SK-N-SH (cell line): ENCODE measurements around the gene FAM234A.

Source experiments
- PBX3 ChIP-seq: IDR thresholded peaks from 2 replicates; pipeline ENCODE4; 2012
- POLR2AphosphoS5 ChIP-seq: IDR thresholded peaks from 2 replicates; pipeline ENCODE4 v1.6.1; 2012; ENCODE audit warnings: low read depth, low read length
- RAD21 ChIP-seq: IDR thresholded peaks from 2 replicates; pipeline ENCODE4 v1.6.1; 2012; ENCODE audit warnings: mild to moderate bottlenecking, low read length
- USF1 ChIP-seq: IDR thresholded peaks from 2 replicates; pipeline ENCODE4 v1.4.0; 2012; ENCODE audit warnings: low read depth, borderline replicate concordance
- TF ChIP-seq, protein P1 (sequence below): fragments of 200-600 bp; sonication (generic); IDR thresholded peaks from 2 replicates; pipeline ENCODE4 v1.6.1; 2017; ENCODE audit warnings: antibody characterized with exemption, mild to moderate bottlenecking, moderate library complexity

DNA sequence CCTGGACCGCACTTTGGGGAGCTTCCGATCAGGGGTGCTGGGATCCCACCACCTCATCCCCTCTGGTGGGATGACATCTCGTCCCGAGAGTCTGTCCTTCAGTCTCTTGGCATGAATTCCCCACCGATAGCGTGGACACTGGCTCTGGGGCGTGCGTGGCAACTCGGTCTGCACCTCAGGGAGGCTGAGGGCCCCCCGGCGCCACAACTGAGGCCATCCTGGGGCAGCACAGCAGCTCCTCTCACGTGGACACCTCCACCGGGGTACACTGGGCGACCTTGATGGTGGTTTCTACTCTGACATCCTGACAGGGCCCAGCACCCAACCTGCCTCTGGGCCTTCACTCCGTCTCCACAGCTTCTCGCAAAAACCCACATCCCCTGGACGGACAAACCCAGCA is 56.9 kb downstream of the FAM234A start:
- TF ChIP-seq PBX3 = no peak
- no peak for TF ChIP-seq POLR2AphosphoS5
- TF ChIP-seq, protein P1, sequence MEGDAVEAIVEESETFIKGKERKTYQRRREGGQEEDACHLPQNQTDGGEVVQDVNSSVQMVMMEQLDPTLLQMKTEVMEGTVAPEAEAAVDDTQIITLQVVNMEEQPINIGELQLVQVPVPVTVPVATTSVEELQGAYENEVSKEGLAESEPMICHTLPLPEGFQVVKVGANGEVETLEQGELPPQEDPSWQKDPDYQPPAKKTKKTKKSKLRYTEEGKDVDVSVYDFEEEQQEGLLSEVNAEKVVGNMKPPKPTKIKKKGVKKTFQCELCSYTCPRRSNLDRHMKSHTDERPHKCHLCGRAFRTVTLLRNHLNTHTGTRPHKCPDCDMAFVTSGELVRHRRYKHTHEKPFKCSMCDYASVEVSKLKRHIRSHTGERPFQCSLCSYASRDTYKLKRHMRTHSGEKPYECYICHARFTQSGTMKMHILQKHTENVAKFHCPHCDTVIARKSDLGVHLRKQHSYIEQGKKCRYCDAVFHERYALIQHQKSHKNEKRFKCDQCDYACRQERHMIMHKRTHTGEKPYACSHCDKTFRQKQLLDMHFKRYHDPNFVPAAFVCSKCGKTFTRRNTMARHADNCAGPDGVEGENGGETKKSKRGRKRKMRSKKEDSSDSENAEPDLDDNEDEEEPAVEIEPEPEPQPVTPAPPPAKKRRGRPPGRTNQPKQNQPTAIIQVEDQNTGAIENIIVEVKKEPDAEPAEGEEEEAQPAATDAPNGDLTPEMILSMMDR = no peak
- TF ChIP-seq USF1 = no peak
- TF ChIP-seq RAD21 = no peak
